Endodermal cell (in vitro differentiated cells): Measurements from ENCODE around the gene MUC2. TPM values are rescaled to one million over a fixed set of nuclear protein-coding genes. Genes with fewer than 3 reads are reported as not detected.

ENCODE experiments used
- DNase-seq: peaks from one replicate; pipeline ENCODE4 v3.0.0-alpha.2; 2017
- H3K27ac ChIP-seq: 2 replicates; pipeline ENCODE4 v1.5.1; 2013; ENCODE audit warnings: mild to moderate bottlenecking, low read depth, low read length, moderate library complexity
- H3K27me3 ChIP-seq: 2 replicates; pipeline ENCODE4 v1.6.1; 2013; ENCODE audit warnings: mild to moderate bottlenecking, low read length, moderate library complexity; ENCODE audit not compliant: insufficient read depth, control insufficient read depth, poor library complexity, severe bottlenecking
- H3K36me3 ChIP-seq: 2 replicates; pipeline ENCODE4 v1.7.0; 2013; ENCODE audit warnings: mild to moderate bottlenecking, low read length, moderate library complexity; ENCODE audit not compliant: control insufficient read depth, insufficient read depth
- H3K4me1 ChIP-seq: one replicate; pipeline ENCODE4 v1.7.0; 2013; ENCODE audit warnings: low read length; ENCODE audit not compliant: control insufficient read depth, insufficient read depth
- H3K4me3 ChIP-seq: 2 replicates; pipeline ENCODE4 v1.5.1; 2013; ENCODE audit warnings: mild to moderate bottlenecking, low read length, moderate library complexity
- H3K9ac ChIP-seq: 2 replicates; pipeline ENCODE4 v1.6.1; 2013; ENCODE audit warnings: mild to moderate bottlenecking, low read length, moderate library complexity; ENCODE audit not compliant: poor library complexity, severe bottlenecking; ENCODE audit errors: extremely low read depth
- H3K9me3 ChIP-seq: 2 replicates; pipeline ENCODE4 v1.6.1; 2013; ENCODE audit warnings: mild to moderate bottlenecking, low read length, moderate library complexity; ENCODE audit not compliant: control insufficient read depth
- H3K27ac Mint-ChIP-seq: 2 replicates; pipeline ENCODE4 v1.8.0; 2020; ENCODE audit warnings: mixed read lengths
- H3K27me3 Mint-ChIP-seq: 2 replicates; pipeline ENCODE4 v1.8.0; 2021; ENCODE audit warnings: mild to moderate bottlenecking, mixed read lengths; ENCODE audit not compliant: insufficient read depth
- H3K36me3 Mint-ChIP-seq: 2 replicates; pipeline ENCODE4 v1.8.0; 2020; ENCODE audit warnings: low read depth, mixed read lengths
- H3K4me1 Mint-ChIP-seq: 2 replicates; pipeline ENCODE4 v1.8.0; 2020; ENCODE audit warnings: mixed read lengths
- H3K4me3 Mint-ChIP-seq: 2 replicates; pipeline ENCODE4 v1.8.0; 2020; ENCODE audit warnings: mild to moderate bottlenecking, moderate library complexity, mixed read lengths
- H3K9me3 Mint-ChIP-seq: 2 replicates; pipeline ENCODE4 v1.8.0; 2020; ENCODE audit warnings: mild to moderate bottlenecking, mixed read lengths
- CTCF ChIP-seq: fragments of 200-600 bp; sonication (generic); conservative IDR thresholded peaks from 2 replicates; pipeline ENCODE4 v1.5.0; 2021; ENCODE audit warnings: antibody characterized with exemption, mild to moderate bottlenecking
- WGBS, 2 experiments: methylation state at CpG; one replicate each; pipeline versions ENCODE4 v1.1.5 to v1.1.7; 2013; ENCODE audit warnings: missing lambda C conversion rate in 2 of 2, mixed read lengths in 1 of 2; ENCODE audit not compliant: insufficient coverage in 1 of 2, insufficient read length in 1 of 2; 5-methylcytosine and 5-hydroxymethylcytosine counted together
- total RNA-seq, 2 donors: library from RNA; stranded (reverse); fragmentation: NEBNext Ultra II Directional in 1 of 2; extraction: Animal tissue kit (Norgen Biotek cat#: 25700) in 1 of 2; gene quantifications; 2 replicates in 1 of 2; 3 replicates in 1 of 2; pipeline ENCODE4 v1.2.1, GENCODE V29; 2021

The MUC2 gene
- total RNA-seq, 2 donors from 2014 or later: not detected

- no peak overlapping the region for H3K9ac ChIP-seq
- 91% methylated on average over 11 to 13 of the region's 13 CpGs for WGBS, 2 experiments
- peaks cover 4% of the 10 kb centered on the region for H3K27me3 Mint-ChIP-seq
- DNase-seq: peak; percentile 41
- no peak overlapping the region for H3K27ac Mint-ChIP-seq
- no peaks in the 10 kb centered on the region for H3K36me3 ChIP-seq
- no peaks in the 10 kb centered on the region for H3K27me3 ChIP-seq
- peaks cover 5% of the 10 kb centered on the region for H3K9me3 Mint-ChIP-seq
- peaks cover 8% of the 10 kb centered on the region for H3K9me3 ChIP-seq
- H3K4me3 Mint-ChIP-seq: no peak overlapping the region
- H3K4me1 Mint-ChIP-seq: no peaks in the 10 kb centered on the region
- no peaks in the 10 kb centered on the region for H3K36me3 Mint-ChIP-seq
- no peak overlapping the region for H3K4me3 ChIP-seq
- H3K27ac ChIP-seq: no peak overlapping the region
- no peak for TF ChIP-seq CTCF
- no peaks in the 10 kb centered on the region for H3K4me1 ChIP-seq
Observed at GRCh38 chr11:1049431-1049891, 25.2 kb upstream of the MUC2 start.

GRCh38 chr11:1049911-1050580 is 24.6 kb upstream of the MUC2 start:
- Histone ChIP-seq H3K36me3 (no peaks in the 10 kb centered on the region), H3K9me3 (peaks cover 3% of the 10 kb centered on the region), H3K4me1 (no peaks in the 10 kb centered on the region), H3K27ac (no peak overlapping the region), H3K9ac (no peak overlapping the region), H3K27me3 (no peaks in the 10 kb centered on the region), H3K4me3 (no peak overlapping the region)
- peak; percentile 39 for DNase-seq
- Mint-ChIP-seq H3K4me1 (no peaks in the 10 kb centered on the region), H3K36me3 (no peaks in the 10 kb centered on the region), H3K9me3 (peaks cover 2% of the 10 kb centered on the region), H3K27ac (no peak overlapping the region), H3K4me3 (no peak overlapping the region), H3K27me3 (peaks cover 2% of the 10 kb centered on the region)
- TF ChIP-seq CTCF: no peak
- 91 to 92% methylated on average over 14 to 18 of the region's 18 CpGs for WGBS, 2 experiments

GRCh38 chr11:1050581-1051355 is 23.9 kb upstream of the MUC2 start:
- Mint-ChIP-seq H3K4me1 (no peaks in the 10 kb centered on the region), H3K9me3 (no peaks in the 10 kb centered on the region), H3K36me3 (no peaks in the 10 kb centered on the region), H3K27me3 (peaks cover 2% of the 10 kb centered on the region), H3K4me3 (no peak overlapping the region), H3K27ac (no peak overlapping the region)
- no peaks in the 10 kb centered on the region for H3K9me3 ChIP-seq
- H3K27ac ChIP-seq: no peak overlapping the region
- 68% methylated on average over 33 to 39 of the region's 39 CpGs for WGBS, 2 experiments
- no peaks in the 10 kb centered on the region for H3K36me3 ChIP-seq
- no peaks in the 10 kb centered on the region for H3K4me1 ChIP-seq
- H3K4me3 ChIP-seq: no peak overlapping the region
- H3K9ac ChIP-seq: no peak overlapping the region
- H3K27me3 ChIP-seq: no peaks in the 10 kb centered on the region
- TF ChIP-seq CTCF: peak; percentile 95
- peak; percentile 94 for DNase-seq
